Measurements from ENCODE around the gene FAM53B. TPM values are rescaled to one million over a fixed set of nuclear protein-coding genes. Genes with fewer than 3 reads are reported as not detected.

The FAM53B gene
- total RNA-seq, 4 donors from 2014 or later: 140 to 253 (median 192) TPM

DNA sequence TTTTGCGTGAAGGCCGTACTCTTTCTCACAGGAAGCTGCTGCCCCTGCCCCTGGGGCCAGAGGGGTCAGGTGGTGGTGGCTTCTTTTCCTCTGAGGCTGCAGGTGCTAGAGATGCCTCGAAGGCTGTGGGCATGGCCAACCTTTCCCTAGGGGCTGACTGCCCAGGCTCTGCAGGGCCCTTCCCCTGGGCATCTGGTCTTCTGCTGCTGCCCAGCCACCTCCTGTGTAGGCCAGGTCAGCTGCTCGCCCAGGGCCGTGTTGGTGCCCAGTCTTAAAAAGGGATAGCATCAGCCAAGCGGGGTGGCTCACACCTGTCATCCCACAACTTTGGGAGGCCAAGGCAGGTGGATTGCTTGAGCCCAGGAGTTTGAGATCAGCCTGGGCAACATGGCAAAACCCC is 114.3 kb downstream of the FAM53B start:
- no peak overlapping the region for H3K4me3 ChIP-seq
- no peaks in the 10 kb centered on the region for H3K9me3 ChIP-seq
- peak overlapping the region; percentile 39 to 88 (median 77) for H3K27ac ChIP-seq
- TF ChIP-seq CTCF (IDR thresholded peaks at IDR 0.05 in 4 of 5, conservative IDR thresholded peaks at IDR 0.05 in 1 of 5) (no peak), POLR2A (IDR thresholded peaks at IDR 0.05) (no peak)
- in situ Hi-C loops (cut with MboI; ENCODE audit: low sequenced_read_pairs in 4 of 4): loop anchor here in 3 of 4 donors (10.0 to 25.0 kb wide), 2 partner anchors 107 to 115 kb away; partner anchors contain the start of gene FAM53B (in 3 of the 3)
- DNase-seq: no peak
- H3K27me3 ChIP-seq: no peaks in the 10 kb centered on the region
- peaks cover 81 to 87% of the 10 kb centered on the region in 2 donors for H3K4me1 ChIP-seq
- no peaks in the 10 kb centered on the region for H3K36me3 ChIP-seq
- intact Hi-C loops (cut with DNase I; ENCODE audit: low total_unique reads): loop anchor here (5.0 to 10.0 kb wide), 4 partner anchors 37 to 197 kb away; partner anchors contain the start of gene ABRAXAS2
- ATAC-seq: no peak

- Histone ChIP-seq H3K4me3 (no peak overlapping the region), H3K27me3 (no peaks in the 10 kb centered on the region), H3K9me3 (no peaks in the 10 kb centered on the region), H3K27ac (peak overlapping the region; percentile 65 to 88 (median 77)), H3K36me3 (no peaks in the 10 kb centered on the region), H3K4me1 (peaks cover 83 to 91% of the 10 kb centered on the region in 2 donors)
- intact Hi-C loops (cut with DNase I; ENCODE audit: low total_unique reads) (loop anchor here (5.0 to 10.0 kb wide), 2 partner anchors 87 to 175 kb away; partner anchors contain the start of gene ABRAXAS2), in situ Hi-C loops (cut with MboI; ENCODE audit: low sequenced_read_pairs in 4 of 4) (loop anchor here in 2 of 4 donors (25.0 kb wide), 1 partner anchor 108 kb away; the partner anchor contains the start of gene FAM53B (in 2 of the 2))
- ATAC-seq (no peak), DNase-seq (no peak)
- TF ChIP-seq CTCF (IDR thresholded peaks at IDR 0.05 in 4 of 5, conservative IDR thresholded peaks at IDR 0.05 in 1 of 5) (no peak), POLR2A (IDR thresholded peaks at IDR 0.05) (no peak)
These were observed 114.8 kb downstream of the FAM53B start for GRCh38 chr10:124629415-124629814.

- Histone ChIP-seq H3K36me3 (no peaks in the 10 kb centered on the region), H3K27me3 (no peaks in the 10 kb centered on the region), H3K9me3 (no peaks in the 10 kb centered on the region), H3K27ac (peak overlapping the region; percentile 65 to 88 (median 77)), H3K4me3 (no peak overlapping the region), H3K4me1 (peaks cover 89 to 96% of the 10 kb centered on the region in 2 donors)
- no peak for DNase-seq
- TF ChIP-seq CTCF (IDR thresholded peaks at IDR 0.05 in 4 of 5, conservative IDR thresholded peaks at IDR 0.05 in 1 of 5) (no peak), POLR2A (IDR thresholded peaks at IDR 0.05) (no peak)
- no peak for ATAC-seq
- in situ Hi-C loops (cut with MboI; ENCODE audit: low sequenced_read_pairs in 4 of 4): loop anchor here in 2 of 4 donors (25.0 kb wide), 1 partner anchor 109 kb away; the partner anchor contains the start of gene FAM53B (in 2 of the 2)
- intact Hi-C loops (cut with DNase I; ENCODE audit: low total_unique reads): loop anchor here (5.0 to 10.0 kb wide), 2 partner anchors 86 to 176 kb away; partner anchors contain the start of gene ABRAXAS2
These were observed 115.5 kb downstream of the FAM53B start for GRCh38 chr10:124628676-124629021.

DNA sequence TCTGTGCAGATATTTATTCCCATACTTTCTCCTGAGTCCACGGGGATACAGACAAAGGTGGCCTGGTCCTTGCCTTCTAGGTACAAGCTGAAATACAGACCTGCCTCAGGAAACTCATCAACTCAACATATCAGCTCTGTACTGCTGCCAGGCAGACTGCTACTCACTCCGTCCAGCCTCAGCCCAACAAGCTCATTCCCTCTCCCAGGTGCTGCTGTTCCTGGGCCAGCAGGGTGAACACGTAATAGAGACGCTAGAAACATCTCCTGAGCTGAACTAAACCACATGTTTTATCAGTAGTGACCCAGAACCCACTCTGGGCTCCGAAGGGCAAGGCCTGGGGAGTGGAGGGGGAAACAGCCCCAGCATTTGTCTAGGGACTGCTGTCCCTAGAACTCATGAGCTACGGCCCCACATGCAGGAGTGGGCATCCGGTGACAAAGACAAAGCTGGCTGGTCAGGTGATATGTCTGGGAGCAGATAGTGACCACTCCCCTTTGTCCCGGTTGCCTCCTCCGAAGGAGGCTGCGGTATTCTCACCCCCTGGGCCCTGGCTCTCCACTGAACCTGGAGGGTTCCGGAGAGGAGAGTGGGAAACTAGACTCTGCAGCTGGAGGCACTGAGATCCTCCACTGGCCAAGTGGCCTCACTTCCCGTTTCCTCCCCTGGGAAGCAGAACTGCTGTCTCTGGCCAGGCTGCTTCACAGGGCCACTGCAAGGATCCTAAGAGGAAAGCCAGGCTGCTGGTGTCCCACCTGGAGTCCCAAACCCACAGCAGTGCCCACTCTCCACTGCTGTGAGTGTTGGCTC is 116.1 kb downstream of the FAM53B start:
- ATAC-seq: peak; percentile 3 to 9
- no peak for TF ChIP-seq CTCF (IDR thresholded peaks at IDR 0.05 in 4 of 5, conservative IDR thresholded peaks at IDR 0.05 in 1 of 5)
- no peak for TF ChIP-seq POLR2A (IDR thresholded peaks at IDR 0.05)
- H3K27ac ChIP-seq: peak overlapping the region; percentile 65 to 88 (median 77)
- peaks cover 0 to 3% of the 10 kb centered on the region in 2 donors for H3K36me3 ChIP-seq
- no peak for DNase-seq
- H3K4me3 ChIP-seq: no peak overlapping the region
- intact Hi-C loops (cut with DNase I; ENCODE audit: low total_unique reads) (loop anchor here (5.0 to 10.0 kb wide), 2 partner anchors 86 to 177 kb away; partner anchors contain the start of gene ABRAXAS2), in situ Hi-C loops (cut with MboI; ENCODE audit: low sequenced_read_pairs in 4 of 4) (loop anchor here in 2 of 4 donors (25.0 kb wide), 1 partner anchor 109 kb away; the partner anchor contains the start of gene FAM53B (in 2 of the 2))
- H3K9me3 ChIP-seq: no peaks in the 10 kb centered on the region
- H3K27me3 ChIP-seq: no peaks in the 10 kb centered on the region
- H3K4me1 ChIP-seq: peaks cover 89 to 91% of the 10 kb centered on the region in 2 donors

Measured in gastrocnemius medialis (tissue), 4 donors.